Measurements from ENCODE around the gene KRTAP10-1.

Gene KRTAP10-1

DNA sequence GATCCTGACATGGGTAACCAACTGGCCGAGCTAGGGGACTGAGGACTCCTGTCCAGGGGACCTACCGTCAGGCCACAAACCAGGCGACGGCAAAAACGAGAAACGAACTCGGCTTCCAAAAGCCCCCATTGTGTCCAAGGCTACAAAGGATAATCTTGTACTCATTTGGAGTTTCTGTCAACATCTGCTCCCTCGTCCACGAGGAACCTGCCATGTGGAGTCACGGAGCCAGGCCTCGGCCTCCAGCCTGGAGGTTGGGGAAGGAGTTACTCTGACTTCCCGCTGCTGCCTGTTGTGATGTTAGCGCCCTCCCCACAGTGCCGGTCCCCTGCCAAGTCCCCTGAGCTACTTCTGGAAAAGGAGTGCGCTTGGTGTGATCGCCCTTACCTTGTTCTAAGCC, 7.3 kb downstream of the KRTAP10-1 start:
- H3K27ac ChIP-seq: no peak overlapping the region; the same call in 1 of the 2 replicates
- TF ChIP-seq, protein P1, sequence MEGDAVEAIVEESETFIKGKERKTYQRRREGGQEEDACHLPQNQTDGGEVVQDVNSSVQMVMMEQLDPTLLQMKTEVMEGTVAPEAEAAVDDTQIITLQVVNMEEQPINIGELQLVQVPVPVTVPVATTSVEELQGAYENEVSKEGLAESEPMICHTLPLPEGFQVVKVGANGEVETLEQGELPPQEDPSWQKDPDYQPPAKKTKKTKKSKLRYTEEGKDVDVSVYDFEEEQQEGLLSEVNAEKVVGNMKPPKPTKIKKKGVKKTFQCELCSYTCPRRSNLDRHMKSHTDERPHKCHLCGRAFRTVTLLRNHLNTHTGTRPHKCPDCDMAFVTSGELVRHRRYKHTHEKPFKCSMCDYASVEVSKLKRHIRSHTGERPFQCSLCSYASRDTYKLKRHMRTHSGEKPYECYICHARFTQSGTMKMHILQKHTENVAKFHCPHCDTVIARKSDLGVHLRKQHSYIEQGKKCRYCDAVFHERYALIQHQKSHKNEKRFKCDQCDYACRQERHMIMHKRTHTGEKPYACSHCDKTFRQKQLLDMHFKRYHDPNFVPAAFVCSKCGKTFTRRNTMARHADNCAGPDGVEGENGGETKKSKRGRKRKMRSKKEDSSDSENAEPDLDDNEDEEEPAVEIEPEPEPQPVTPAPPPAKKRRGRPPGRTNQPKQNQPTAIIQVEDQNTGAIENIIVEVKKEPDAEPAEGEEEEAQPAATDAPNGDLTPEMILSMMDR (conservative IDR thresholded peaks at IDR 0.05): no peak

DNA sequence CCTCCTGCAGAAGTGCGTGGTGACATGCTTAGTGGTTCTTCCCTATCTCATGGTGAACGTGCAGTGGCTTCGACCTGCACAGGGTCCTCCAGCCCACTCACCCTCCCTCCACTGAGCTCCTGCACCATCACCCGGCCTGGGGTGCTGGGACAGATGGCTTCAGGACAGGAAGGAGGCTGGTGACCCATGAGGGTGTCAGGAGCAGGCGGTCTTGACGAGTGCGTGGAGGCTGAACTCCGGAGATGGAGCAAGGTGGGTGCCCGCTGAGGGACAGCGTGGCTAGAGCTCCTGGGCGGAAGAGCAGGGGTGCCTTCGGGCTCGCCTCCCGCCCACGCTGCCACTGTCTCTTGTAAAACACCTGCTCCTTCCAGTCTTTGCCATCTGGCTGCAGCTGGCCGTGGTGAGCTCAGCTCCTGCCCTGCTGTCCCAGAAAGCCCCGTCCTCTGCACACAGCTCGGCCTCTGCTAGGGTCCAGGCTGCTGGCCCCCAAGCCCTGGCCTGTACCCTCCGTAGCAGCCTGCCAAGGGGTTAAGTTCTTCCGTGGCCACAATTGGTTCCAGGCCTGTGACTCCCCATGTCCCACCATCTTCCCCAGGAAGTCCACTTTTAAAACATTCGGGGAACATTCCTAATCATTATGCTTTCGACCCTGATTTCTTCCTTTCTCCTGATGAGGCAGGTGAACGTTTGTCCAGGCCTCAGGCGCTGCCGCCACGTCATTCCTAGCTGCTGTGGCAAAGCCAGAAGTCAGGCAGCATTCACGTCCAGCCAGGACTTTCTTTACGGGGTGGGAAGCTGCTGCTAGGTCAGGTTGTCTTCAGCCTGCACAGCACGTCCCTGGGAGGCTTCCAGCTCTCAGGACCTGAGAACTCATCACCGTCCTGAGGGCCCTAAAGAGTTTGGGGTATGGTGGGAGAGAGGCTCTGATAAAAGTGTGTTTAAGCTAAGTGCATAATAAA, 8.1 kb downstream of the KRTAP10-1 start:
- H3K27ac ChIP-seq: no peak overlapping the region
- TF ChIP-seq, protein P1 (conservative IDR thresholded peaks at IDR 0.05): no peak

GRCh38 chr21:44530903-44531605, 8.9 kb downstream of the KRTAP10-1 start:
- TF ChIP-seq, protein P1 (conservative IDR thresholded peaks at IDR 0.05): no peak
- no peak overlapping the region for H3K27ac ChIP-seq

- no peak overlapping the region for H3K27ac ChIP-seq
- TF ChIP-seq, protein P1 (conservative IDR thresholded peaks at IDR 0.05): no peak
Observed at GRCh38 chr21:44530221-44530902, 9.6 kb downstream of the KRTAP10-1 start.

DNA sequence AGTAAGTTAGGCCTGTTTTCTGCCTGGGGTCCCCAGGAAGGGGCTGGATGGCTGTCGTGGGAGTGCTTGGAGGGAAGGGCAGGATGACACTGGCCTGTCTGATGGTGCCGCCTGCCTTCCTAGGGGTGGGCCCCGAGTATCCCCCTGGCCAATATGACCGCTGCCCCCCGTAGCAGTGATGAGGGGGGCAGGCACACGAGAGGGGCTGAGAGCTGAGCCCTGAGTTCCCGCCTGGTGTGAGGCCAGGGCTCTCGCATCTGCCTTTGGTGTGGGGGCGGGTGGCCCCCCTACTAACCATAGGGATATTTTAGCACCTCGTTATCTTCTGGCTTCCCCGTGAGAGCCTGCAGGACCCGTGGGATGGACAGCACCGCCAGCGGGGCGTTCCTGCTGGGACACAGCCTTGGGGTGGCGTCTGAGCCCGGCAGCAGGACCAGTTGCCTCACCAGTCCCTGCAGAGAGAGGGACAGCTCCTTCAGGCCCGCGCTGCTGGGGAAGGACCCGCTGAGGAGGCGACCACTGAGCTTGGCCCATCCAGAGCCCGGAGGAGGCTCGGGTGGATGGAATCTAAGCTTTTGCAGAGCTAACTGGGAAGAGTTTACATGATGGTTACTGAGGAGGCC, 10.4 kb downstream of the KRTAP10-1 start:
- TF ChIP-seq, protein P1 (conservative IDR thresholded peaks at IDR 0.05): no peak
- H3K27ac ChIP-seq: no peak overlapping the region

GRCh38 chr21:44529011-44529421, 11.0 kb downstream of the KRTAP10-1 start:
- TF ChIP-seq, protein P1 (conservative IDR thresholded peaks at IDR 0.05): no peak
- no peak overlapping the region for H3K27ac ChIP-seq

Data from VCaP (cell line).